SIG-M5 treated with dmso at 0.1 percent for 504 hours (cell line): Measurements from ENCODE around the gene ADPRH.

Source experiments
- DNase-seq: peaks from one replicate; lab custom pipeline; 2025; ENCODE audit not compliant: unreplicated experiment; lab: John Stamatoyannopoulos, UW

ADPRH gene

GRCh38 chr3:119596398-119596797, 17.1 kb downstream of the ADPRH start:
- DNase-seq: no peak

- DNase-seq: no peak
Measured at GRCh38 chr3:119597548-119598288, 18.4 kb downstream of the ADPRH start, which contains the start of gene PLA1A. Gene PLA1A (plus strand): TSS chr3:119597885. CDS start chr3:119597914, 29 bp downstream.

- no peak for DNase-seq
Measured at GRCh38 chr3:119598410-119599098, 19.3 kb downstream of the ADPRH start.

GRCh38 chr3:119599558-119600174, 20.4 kb downstream of the ADPRH start:
- no peak for DNase-seq

GRCh38 chr3:119600732-119601131, 21.4 kb downstream of the ADPRH start:
- no peak for DNase-seq

- DNase-seq: no peak
Measured at GRCh38 chr3:119601154-119601553, 21.9 kb downstream of the ADPRH start.

GRCh38 chr3:119602676-119603075, 23.4 kb downstream of the ADPRH start:
- no peak for DNase-seq

- no peak for DNase-seq
Measured at GRCh38 chr3:119604878-119605277, 25.6 kb downstream of the ADPRH start.

- no peak for DNase-seq
Measured at GRCh38 chr3:119608405-119609000, 29.2 kb downstream of the ADPRH start.

- no peak for DNase-seq
Measured at GRCh38 chr3:119609301-119609700, 30.0 kb downstream of the ADPRH start.

GRCh38 chr3:119611664-119612063, 32.4 kb downstream of the ADPRH start:
- no peak for DNase-seq

GRCh38 chr3:119613201-119613600, 33.9 kb downstream of the ADPRH start:
- no peak for DNase-seq

GRCh38 chr3:119613872-119614271, 34.6 kb downstream of the ADPRH start:
- DNase-seq: no peak

GRCh38 chr3:119616056-119616455, 36.8 kb downstream of the ADPRH start:
- no peak for DNase-seq

- DNase-seq: no peak
Measured at GRCh38 chr3:119619094-119619493, 39.8 kb downstream of the ADPRH start.

GRCh38 chr3:119620899-119621298, 41.6 kb downstream of the ADPRH start:
- DNase-seq: no peak

GRCh38 chr3:119624002-119624720, 44.9 kb downstream of the ADPRH start:
- no peak for DNase-seq

GRCh38 chr3:119625451-119626153, 46.3 kb downstream of the ADPRH start:
- DNase-seq: no peak

GRCh38 chr3:119626196-119626595, 46.9 kb downstream of the ADPRH start:
- no peak for DNase-seq

- no peak for DNase-seq
Measured at GRCh38 chr3:119627461-119627860, 48.2 kb downstream of the ADPRH start.
